Activated T-cell treated with anti-CD3 and anti-CD28 coated beads, Interleukin-2, amount 50 U/mL, for 72 hours (primary cell): ENCODE measurements around the gene NLGN4X. TPM values are rescaled to one million over a fixed set of nuclear protein-coding genes. Genes with fewer than 3 reads are reported as not detected.

Experiments
- ATAC-seq, 2 donors: fragments of 150-1000 bp; cut with Tn5 transposase; replicated peaks in 1 of 2; 2 replicates each; pipeline ENCODE4 v1.10.0; 2021; ENCODE audit warnings: moderate library complexity in 2 of 2, mild to moderate bottlenecking in 1 of 2
- DNase-seq, 2 donors: peaks; one replicate each; pipeline ENCODE4 v3.0.0; 2021 to 2022; ENCODE audit warnings: mixed read lengths in 1 of 2
- H3K27ac Mint-ChIP-seq: one replicate; pipeline ENCODE4 v1.8.0; 2022; ENCODE audit warnings: mild to moderate bottlenecking, moderate library complexity, mixed read lengths
- H3K27me3 Mint-ChIP-seq: one replicate; pipeline ENCODE4 v1.8.0; 2022; ENCODE audit warnings: low read depth, mixed read lengths
- H3K36me3 Mint-ChIP-seq, 2 donors: one replicate each; pipeline ENCODE4 v1.8.0; 2022; ENCODE audit warnings: mixed read lengths in 2 of 2, mild to moderate bottlenecking in 1 of 2; ENCODE audit not compliant: insufficient read depth in 2 of 2
- H3K4me1 Mint-ChIP-seq: one replicate; pipeline ENCODE4 v1.8.0; 2022; ENCODE audit warnings: low read depth, mixed read lengths
- H3K4me3 Mint-ChIP-seq, 2 donors: one replicate each; pipeline ENCODE4 v1.8.0; 2022; ENCODE audit warnings: mild to moderate bottlenecking in 2 of 2, mixed read lengths in 2 of 2, moderate library complexity in 2 of 2
- H3K9me3 Mint-ChIP-seq, 2 donors: one replicate each; pipeline ENCODE4 v1.8.0; 2022; ENCODE audit warnings: mixed read lengths in 2 of 2
- total RNA-seq, 2 donors: library from RNA; stranded (reverse); gene quantifications; one replicate each; pipeline ENCODE4 v1.2.3, GENCODE V29; 2022

Gene NLGN4X
- total RNA-seq, 2 donors from 2014 or later: 0.31 TPM; not detected in 1

DNA sequence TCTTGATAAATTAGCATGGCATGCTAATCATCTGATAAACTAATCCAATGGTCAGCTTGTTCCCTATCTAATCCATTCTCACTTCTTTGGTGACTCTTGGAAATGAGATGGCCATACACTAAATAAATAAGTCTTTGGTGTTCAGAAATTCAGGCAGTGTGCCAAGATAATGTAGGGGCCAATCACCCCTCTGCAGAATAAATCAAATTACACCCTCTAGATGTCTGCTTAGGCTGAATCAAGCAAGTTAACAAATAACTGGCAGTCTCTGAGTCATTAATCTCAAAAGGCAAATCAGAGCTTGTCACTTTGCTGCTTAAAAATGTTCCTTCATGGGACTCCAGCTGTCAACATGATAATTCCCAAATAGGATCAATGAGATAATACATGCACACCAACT lies 97.4 kb downstream of the NLGN4X start:
- H3K27ac Mint-ChIP-seq: no peak overlapping the region
- no peak overlapping the region for H3K4me3 Mint-ChIP-seq
- no peaks in the 10 kb centered on the region for H3K9me3 Mint-ChIP-seq
- H3K4me1 Mint-ChIP-seq: no peaks in the 10 kb centered on the region
- ATAC-seq (no peak), DNase-seq (no peak)
- no peaks in the 10 kb centered on the region for H3K27me3 Mint-ChIP-seq
- H3K36me3 Mint-ChIP-seq: no peaks in the 10 kb centered on the region

DNA sequence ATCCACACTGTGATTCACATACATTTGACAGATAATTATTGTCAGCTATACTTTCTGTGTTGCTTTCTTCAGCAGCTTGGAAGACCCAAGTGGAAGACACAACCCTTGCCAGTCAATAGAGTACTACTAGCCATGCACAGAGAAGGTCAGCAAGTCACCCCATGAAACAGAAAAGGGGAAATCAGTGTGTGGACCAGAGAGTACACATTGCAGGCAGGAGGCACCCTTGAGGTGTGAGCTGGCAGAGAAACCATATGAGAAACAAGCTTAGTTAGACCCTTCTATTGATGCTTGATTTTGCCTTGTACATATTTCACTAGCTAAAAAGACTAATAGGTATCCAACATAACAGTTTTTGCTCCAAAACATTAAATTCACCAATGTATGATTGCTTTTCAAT lies 99.5 kb downstream of the NLGN4X start:
- DNase-seq (no peak), ATAC-seq (no peak)
- H3K4me3 Mint-ChIP-seq: no peak overlapping the region
- H3K36me3 Mint-ChIP-seq: no peaks in the 10 kb centered on the region
- H3K27ac Mint-ChIP-seq: no peak overlapping the region
- no peaks in the 10 kb centered on the region for H3K4me1 Mint-ChIP-seq
- H3K27me3 Mint-ChIP-seq: no peaks in the 10 kb centered on the region
- H3K9me3 Mint-ChIP-seq: no peaks in the 10 kb centered on the region

DNA sequence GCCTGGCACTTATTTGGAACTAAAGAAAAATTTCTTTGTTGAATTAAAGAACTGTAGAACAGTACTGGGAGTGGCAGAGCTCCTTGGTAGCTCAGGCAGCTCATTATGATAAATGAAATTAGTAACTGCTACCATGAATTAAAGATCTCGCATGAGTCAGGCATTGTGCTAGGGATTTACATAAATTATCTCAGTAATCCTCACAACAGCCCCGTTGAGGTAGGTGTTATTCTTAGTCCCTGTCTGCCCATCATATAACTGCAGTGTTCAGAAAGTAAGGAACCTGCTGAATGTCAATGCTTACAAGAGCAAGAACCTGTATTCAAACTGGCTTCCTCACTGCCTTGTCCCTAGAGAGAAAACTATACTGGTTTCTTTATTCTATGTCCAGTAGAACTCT lies 108.3 kb downstream of the NLGN4X start:
- ATAC-seq (no peak), DNase-seq (no peak)
- H3K4me1 Mint-ChIP-seq: no peaks in the 10 kb centered on the region
- peaks cover 0 to 2% of the 10 kb centered on the region in 2 donors for H3K36me3 Mint-ChIP-seq
- peaks cover 0 to 8% of the 10 kb centered on the region in 2 donors for H3K9me3 Mint-ChIP-seq
- H3K27ac Mint-ChIP-seq: no peak overlapping the region
- H3K4me3 Mint-ChIP-seq: no peak overlapping the region
- no peaks in the 10 kb centered on the region for H3K27me3 Mint-ChIP-seq

DNA sequence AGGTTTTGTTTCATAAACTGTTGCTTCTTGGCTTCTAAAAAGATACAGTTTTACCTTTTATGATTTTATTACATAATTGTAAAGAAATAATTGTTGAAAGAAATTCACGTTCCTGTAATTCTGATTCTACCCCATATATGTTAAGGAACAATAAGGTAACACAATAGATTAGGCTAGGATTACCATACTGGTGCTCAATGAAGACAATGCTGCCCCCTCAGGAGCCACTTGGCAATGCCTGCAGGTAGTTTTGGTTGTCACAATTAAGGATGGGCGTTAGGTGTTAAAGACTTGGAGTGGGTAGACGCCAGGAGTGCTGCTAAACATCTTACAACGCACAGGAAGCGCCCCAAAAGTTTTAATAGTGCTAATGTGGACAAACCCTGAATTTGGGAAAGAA lies 133.2 kb downstream of the NLGN4X start:
- DNase-seq: no peak

DNA sequence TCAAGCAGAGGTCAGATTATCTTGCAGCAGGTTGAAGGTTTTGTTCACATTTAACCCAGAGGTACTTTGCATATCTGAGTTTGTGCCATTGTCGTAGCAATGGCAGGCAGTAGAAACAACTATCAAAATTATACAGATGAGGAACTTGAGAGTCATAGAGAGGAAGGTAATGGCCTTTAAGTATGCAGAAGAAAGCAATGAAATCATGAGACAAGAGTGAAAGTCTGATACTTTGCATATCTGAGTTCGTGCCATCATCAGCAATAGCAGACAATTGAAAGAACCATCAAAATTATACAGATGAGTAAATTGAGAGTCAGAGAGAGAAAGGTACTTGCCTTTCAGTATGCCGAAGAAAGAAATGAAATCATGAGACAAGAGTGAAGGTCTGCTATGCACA lies 154.1 kb downstream of the NLGN4X start:
- Mint-ChIP-seq H3K36me3 (no peaks in the 10 kb centered on the region), H3K27ac (no peak overlapping the region), H3K4me3 (no peak overlapping the region), H3K9me3 (peaks cover 2 to 6% of the 10 kb centered on the region in 2 donors), H3K4me1 (no peaks in the 10 kb centered on the region), H3K27me3 (no peaks in the 10 kb centered on the region)
- no peak for DNase-seq
- no peak for ATAC-seq

More for the DNA sequence above, 133.2 kb downstream of the NLGN4X start:
- Mint-ChIP-seq H3K36me3 (no peaks in the 10 kb centered on the region), H3K27ac (no peak overlapping the region), H3K4me1 (no peaks in the 10 kb centered on the region), H3K27me3 (no peaks in the 10 kb centered on the region), H3K4me3 (no peak overlapping the region), H3K9me3 (peaks cover 0 to 2% of the 10 kb centered on the region in 2 donors)
- ATAC-seq: no peak

DNA sequence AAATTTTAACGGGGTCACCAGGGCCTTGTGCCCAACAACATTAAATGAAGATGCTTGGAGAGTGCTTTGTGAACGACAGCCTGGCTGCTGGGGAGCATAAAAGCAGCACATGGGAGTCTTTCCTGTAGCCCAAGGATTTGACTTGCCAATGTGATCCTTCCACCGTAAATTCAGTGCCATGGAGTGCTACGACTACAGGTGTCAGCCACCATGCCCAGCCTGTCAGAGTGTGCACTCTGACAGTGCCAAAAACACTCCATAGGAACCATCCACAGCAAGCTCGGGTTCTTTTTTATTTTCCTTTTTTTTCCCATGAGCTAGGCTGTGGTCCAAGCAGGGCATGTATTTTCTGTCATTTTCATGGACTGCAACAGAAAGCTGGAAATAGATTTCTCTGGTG lies 156.9 kb downstream of the NLGN4X start:
- ATAC-seq: no peak
- DNase-seq: no peak
- no peak overlapping the region for H3K27ac Mint-ChIP-seq
- no peaks in the 10 kb centered on the region for H3K4me1 Mint-ChIP-seq
- no peaks in the 10 kb centered on the region for H3K36me3 Mint-ChIP-seq
- H3K9me3 Mint-ChIP-seq: peaks cover 0 to 6% of the 10 kb centered on the region in 2 donors
- H3K27me3 Mint-ChIP-seq: no peaks in the 10 kb centered on the region
- no peak overlapping the region for H3K4me3 Mint-ChIP-seq

DNA sequence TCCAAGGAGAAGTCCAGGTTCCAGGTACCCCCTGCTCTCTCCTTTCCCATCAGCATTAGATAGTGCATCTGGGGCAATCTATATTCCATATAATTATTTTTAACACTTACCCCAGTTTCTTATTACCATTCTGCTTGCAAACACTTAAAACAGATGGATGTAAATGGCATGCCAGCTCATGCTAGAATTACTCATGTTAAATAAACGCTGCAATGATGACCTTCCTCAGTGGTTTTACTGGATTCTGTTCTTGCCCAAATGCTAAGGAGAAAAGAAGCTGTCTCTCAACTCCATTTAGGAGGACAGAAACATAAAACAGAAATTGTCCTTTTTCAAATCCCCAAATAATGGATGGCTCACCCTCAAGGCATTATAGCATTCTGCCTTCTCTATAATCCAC lies 161.1 kb downstream of the NLGN4X start:
- Mint-ChIP-seq H3K4me3 (no peak overlapping the region), H3K4me1 (no peaks in the 10 kb centered on the region), H3K27ac (no peak overlapping the region), H3K27me3 (no peaks in the 10 kb centered on the region), H3K36me3 (no peaks in the 10 kb centered on the region), H3K9me3 (peaks cover 0 to 4% of the 10 kb centered on the region in 2 donors)
- no peak for DNase-seq
- ATAC-seq: no peak

DNA sequence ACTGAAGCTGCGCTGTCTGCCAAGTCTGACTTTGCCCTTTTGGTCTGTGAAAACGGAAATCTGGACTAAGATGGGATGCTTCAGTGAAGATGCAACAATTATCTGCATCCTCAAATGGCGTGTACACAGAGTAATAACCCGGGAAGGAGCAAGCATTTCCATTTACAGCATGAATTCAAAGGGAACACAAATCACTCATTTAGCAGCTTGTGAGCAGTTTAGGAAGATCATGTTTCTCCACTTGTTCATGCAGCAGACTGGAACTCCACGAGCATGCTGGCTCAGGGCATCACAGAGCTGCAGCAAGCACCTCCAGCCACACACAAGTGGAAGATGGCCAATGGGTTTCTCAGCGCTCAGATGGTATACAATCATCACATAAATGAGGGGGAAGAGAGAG lies 175.5 kb downstream of the NLGN4X start:
- H3K4me3 Mint-ChIP-seq: no peak overlapping the region
- no peaks in the 10 kb centered on the region for H3K9me3 Mint-ChIP-seq
- ATAC-seq (no peak), DNase-seq (no peak)
- no peaks in the 10 kb centered on the region for H3K4me1 Mint-ChIP-seq
- no peak overlapping the region for H3K27ac Mint-ChIP-seq
- no peaks in the 10 kb centered on the region for H3K36me3 Mint-ChIP-seq
- no peaks in the 10 kb centered on the region for H3K27me3 Mint-ChIP-seq

DNA sequence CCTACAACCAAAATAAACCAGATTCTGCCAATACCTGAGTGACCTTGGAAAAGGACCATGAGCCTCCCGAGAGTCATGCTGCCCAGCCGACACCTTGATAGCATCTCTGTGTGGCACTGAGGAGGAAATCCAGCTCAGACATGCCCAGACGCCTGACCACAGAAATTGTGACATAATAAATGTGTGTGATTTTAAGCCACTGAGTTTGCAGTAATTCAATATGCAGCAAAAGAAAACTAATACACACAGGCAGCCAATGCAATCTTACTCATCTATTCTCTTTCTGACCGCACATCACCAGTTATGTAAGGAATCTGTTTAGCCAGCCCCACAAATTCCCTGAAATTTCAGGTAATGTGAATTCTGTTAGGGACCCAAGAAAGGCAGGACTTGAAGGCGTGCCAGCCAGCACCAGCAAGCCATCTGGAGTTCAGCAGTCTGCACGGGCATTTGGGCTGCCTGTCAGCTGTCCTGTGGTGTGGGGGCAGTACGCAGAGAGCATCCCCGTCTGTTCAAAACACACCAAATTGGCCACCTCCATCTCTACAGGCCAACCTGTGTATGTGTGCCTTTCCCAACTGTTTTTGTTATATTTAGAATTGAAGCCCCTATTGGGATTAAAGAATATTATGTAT lies 176.4 kb downstream of the NLGN4X start:
- DNase-seq (no peak), ATAC-seq (no peak)
- Mint-ChIP-seq H3K27ac (no peak overlapping the region), H3K36me3 (no peaks in the 10 kb centered on the region), H3K9me3 (no peaks in the 10 kb centered on the region), H3K4me1 (no peaks in the 10 kb centered on the region), H3K27me3 (no peaks in the 10 kb centered on the region), H3K4me3 (no peak overlapping the region)

DNA sequence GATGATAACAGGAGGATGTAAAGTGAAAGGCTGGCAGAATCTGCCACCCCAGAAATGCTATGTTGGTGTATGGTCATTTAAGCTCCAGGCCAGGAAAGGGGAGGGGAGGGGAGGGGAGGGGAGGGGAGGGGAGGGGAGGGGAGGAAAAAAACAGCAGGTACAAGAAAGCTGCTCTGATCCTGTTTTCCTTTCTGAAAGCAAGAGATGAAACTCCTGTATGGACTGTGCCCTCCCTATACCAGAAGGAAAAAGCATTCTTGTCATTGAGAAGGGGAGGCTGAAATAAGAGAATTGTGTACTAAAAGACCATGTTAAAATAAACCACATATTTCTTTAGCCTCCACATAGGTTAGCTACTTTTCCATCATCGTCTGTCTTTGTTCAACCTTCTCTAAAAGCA lies 179.5 kb downstream of the NLGN4X start:
- H3K27me3 Mint-ChIP-seq: no peaks in the 10 kb centered on the region
- no peak overlapping the region for H3K4me3 Mint-ChIP-seq
- H3K4me1 Mint-ChIP-seq: no peaks in the 10 kb centered on the region
- no peaks in the 10 kb centered on the region for H3K36me3 Mint-ChIP-seq
- no peak overlapping the region for H3K27ac Mint-ChIP-seq
- H3K9me3 Mint-ChIP-seq: peaks cover 0 to 2% of the 10 kb centered on the region in 2 donors
- ATAC-seq: no peak
- no peak for DNase-seq

DNA sequence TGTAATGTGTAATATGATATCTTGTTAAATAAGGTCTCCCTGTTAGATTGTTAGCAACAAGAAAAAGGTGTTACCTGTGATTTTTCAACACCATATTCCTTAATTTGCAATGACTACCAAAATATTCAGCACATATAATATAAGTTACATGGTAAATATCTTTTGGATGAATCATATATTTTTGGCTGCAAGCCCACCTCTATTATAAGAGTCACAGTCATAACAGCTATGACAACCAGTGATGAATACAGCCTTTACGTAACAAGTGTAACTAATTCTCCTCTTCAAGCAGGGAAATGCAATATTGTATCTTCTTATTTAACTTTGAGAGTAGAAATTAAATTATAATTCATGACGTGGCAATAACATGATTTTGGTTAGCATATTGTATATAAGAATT lies 187.0 kb downstream of the NLGN4X start:
- Mint-ChIP-seq H3K27ac (no peak overlapping the region), H3K27me3 (no peaks in the 10 kb centered on the region), H3K4me3 (no peak overlapping the region), H3K36me3 (peaks cover 0 to 2% of the 10 kb centered on the region in 2 donors), H3K4me1 (no peaks in the 10 kb centered on the region), H3K9me3 (peaks cover 2% of the 10 kb centered on the region in 2 donors)
- ATAC-seq (no peak), DNase-seq (no peak)

DNA sequence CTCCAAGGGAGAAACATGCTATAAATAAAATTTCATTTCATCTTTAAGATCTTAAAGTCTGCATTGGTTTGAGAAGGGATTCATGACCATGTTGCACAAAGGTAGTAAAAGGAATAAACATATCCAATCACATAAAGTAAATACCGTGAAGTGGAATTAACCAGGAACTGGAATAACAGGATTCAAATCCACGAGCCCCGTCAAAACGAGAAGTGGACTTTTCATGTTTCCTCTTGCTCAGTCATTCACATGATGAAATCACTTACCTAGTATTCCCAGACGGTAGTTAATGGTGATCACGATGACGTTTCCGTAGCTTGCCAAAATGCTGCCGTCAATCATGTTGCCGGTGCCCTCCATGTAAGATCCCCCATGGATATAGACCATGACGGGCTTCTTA lies 199.7 kb downstream of the NLGN4X start:
- H3K27ac Mint-ChIP-seq: no peak overlapping the region
- ATAC-seq: no peak

DNA sequence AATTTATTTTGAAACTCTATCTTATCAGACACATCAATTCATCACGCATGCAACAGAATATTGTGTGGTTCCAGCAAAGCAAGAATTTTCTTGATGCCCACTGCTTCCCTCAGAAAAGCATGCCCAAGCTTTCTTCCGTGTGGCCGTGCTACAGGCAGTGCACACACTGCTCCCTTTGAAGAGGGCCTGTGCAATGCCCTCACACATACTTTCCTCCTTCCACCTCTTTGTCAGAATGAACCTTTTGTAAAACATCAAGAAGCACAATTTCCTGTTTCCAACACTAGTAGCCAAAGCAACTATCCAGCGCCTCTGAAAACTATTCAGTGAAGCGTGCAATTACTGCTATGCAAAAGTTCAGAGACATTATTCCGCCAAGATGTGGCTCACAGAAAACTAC lies 201.7 kb downstream of the NLGN4X start:
- no peak overlapping the region for H3K4me3 Mint-ChIP-seq
- H3K36me3 Mint-ChIP-seq: no peaks in the 10 kb centered on the region
- peaks cover 2% of the 10 kb centered on the region for H3K4me1 Mint-ChIP-seq
- ATAC-seq (no peak), DNase-seq (no peak)
- H3K27ac Mint-ChIP-seq: no peak overlapping the region
- no peaks in the 10 kb centered on the region for H3K27me3 Mint-ChIP-seq
- no peaks in the 10 kb centered on the region for H3K9me3 Mint-ChIP-seq

More for the DNA sequence above, 199.7 kb downstream of the NLGN4X start:
- H3K4me3 Mint-ChIP-seq: no peak overlapping the region
- H3K27me3 Mint-ChIP-seq: no peaks in the 10 kb centered on the region
- no peaks in the 10 kb centered on the region for H3K36me3 Mint-ChIP-seq
- DNase-seq: no peak
- H3K4me1 Mint-ChIP-seq: no peaks in the 10 kb centered on the region
- H3K9me3 Mint-ChIP-seq: no peaks in the 10 kb centered on the region

DNA sequence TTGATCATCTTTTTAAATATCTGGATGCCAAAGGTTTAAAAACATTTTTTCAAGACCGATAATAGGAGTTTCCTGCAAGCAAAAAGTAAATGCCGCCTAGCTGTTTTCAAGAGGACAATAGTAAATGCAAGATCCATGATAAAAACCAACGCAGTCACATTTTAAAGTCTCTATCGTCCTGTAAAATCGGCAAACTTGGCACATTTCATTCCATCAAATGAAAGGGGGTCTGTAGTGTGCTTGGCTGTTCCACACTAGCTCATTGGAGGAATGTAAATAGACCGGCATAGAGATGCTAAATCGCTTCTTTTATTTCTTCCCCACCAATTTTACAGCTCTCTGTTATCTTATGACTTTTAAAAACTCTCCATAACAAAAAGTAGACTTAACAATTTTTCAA lies 202.2 kb downstream of the NLGN4X start:
- Mint-ChIP-seq H3K9me3 (no peaks in the 10 kb centered on the region), H3K27ac (no peak overlapping the region), H3K4me1 (peaks cover 5% of the 10 kb centered on the region), H3K36me3 (no peaks in the 10 kb centered on the region), H3K4me3 (no peak overlapping the region), H3K27me3 (no peaks in the 10 kb centered on the region)
- ATAC-seq (no peak), DNase-seq (no peak)
